GM12892 (cell line): ENCODE results near the gene COMMD4.

Source experiments
- POLR2A ChIP-seq: IDR thresholded peaks from 2 replicates; pipeline ENCODE4 v1.6.1; 2011; ENCODE audit warnings: low read depth, low read length, control low read depth
- POLR2AphosphoS5 ChIP-seq: IDR thresholded peaks from 2 replicates; pipeline ENCODE4 v1.6.1; 2011; ENCODE audit warnings: low read depth, low read length, control low read depth

DNA sequence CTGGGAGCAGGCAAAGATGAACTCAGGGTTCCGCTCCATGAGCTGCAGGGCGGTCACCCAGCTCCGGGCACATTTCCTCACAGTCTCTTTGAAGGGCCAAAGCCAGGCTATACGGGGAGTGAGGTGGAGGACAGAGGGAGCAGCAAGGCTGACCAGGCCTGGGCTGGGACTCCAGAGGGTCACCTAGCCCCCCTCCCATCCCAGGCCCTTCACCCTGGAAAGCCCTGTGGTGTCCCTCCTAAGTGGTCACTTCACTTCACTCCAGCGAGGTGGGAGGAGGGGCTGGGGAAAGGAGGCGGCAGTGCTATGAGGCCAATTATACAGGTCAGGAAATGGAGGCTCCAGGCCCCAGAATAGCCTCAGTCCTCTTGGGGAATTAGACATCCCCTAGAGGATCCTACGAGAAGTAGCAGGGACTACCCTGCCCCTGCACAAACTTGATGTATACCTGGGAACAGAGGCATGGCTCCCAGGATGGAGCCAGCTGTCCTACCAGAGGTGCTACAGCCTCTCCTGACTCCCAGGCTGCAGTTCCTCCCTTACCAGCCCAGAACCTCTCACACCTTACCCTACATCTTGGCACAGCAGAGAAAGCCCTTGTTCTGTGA is 26.9 kb downstream of the COMMD4 start:
- no peak for TF ChIP-seq POLR2A
- TF ChIP-seq POLR2AphosphoS5, result no peak; the same call in 1 of the 2 replicates
